Activated T-cell treated with anti-CD3 and anti-CD28 coated beads for 4 hours (primary cell): Measurements from ENCODE around the gene HJURP.

Experiments
- DNase-seq: peaks from one replicate; pipeline ENCODE4 v3.0.0-alpha.2; 2020

Gene HJURP

GRCh38 chr2:233847248-233847898, 7.0 kb downstream of the HJURP start:
- DNase-seq: no peak

GRCh38 chr2:233846387-233847247, 7.7 kb downstream of the HJURP start:
- no peak for DNase-seq

- DNase-seq: no peak
Measured at GRCh38 chr2:233845301-233846060, 8.9 kb downstream of the HJURP start.

- no peak for DNase-seq
Measured at GRCh38 chr2:233844836-233845235, 9.5 kb downstream of the HJURP start.

- no peak for DNase-seq
Measured at GRCh38 chr2:233844064-233844807, 10.1 kb downstream of the HJURP start.

GRCh38 chr2:233841183-233841582, 13.2 kb downstream of the HJURP start:
- DNase-seq: no peak

GRCh38 chr2:233840520-233840919, 13.8 kb downstream of the HJURP start:
- DNase-seq: no peak

- DNase-seq: no peak
Measured at GRCh38 chr2:233839447-233839820, 14.9 kb downstream of the HJURP start.

- no peak for DNase-seq
Measured at GRCh38 chr2:233838726-233839446, 15.4 kb downstream of the HJURP start.

- DNase-seq: no peak
Measured at GRCh38 chr2:233838251-233838650, 16.1 kb downstream of the HJURP start.

GRCh38 chr2:233837694-233838229, 16.6 kb downstream of the HJURP start:
- DNase-seq: no peak

GRCh38 chr2:233836359-233836758, 18.0 kb downstream of the HJURP start:
- no peak for DNase-seq

GRCh38 chr2:233835230-233836186, 18.8 kb downstream of the HJURP start:
- DNase-seq: no peak

- DNase-seq: no peak
Measured at GRCh38 chr2:233833345-233833744, 21.0 kb downstream of the HJURP start.

GRCh38 chr2:233832869-233833311, 21.4 kb downstream of the HJURP start:
- DNase-seq: no peak

- DNase-seq: no peak
Measured at GRCh38 chr2:233832414-233832813, 21.9 kb downstream of the HJURP start.

- no peak for DNase-seq
Measured at GRCh38 chr2:233831861-233832260, 22.5 kb downstream of the HJURP start.

- DNase-seq: no peak
Measured at GRCh38 chr2:233831011-233831721, 23.2 kb downstream of the HJURP start.

GRCh38 chr2:233830111-233830802, 24.1 kb downstream of the HJURP start:
- no peak for DNase-seq
